NT2/D1 (cell line): Measurements from ENCODE around the gene MTMR1.

ENCODE experiments used
- YY1 ChIP-seq: IDR thresholded peaks from 2 replicates; pipeline ENCODE4 v1.6.1; 2011; ENCODE audit not compliant: insufficient read length, insufficient read depth
- ZNF274 ChIP-seq: IDR thresholded peaks from 2 replicates; pipeline ENCODE4 v1.6.1; 2011; ENCODE audit warnings: mild to moderate bottlenecking, low read depth, low read length

GRCh38 chrX:150683536-150684146 is 9.6 kb upstream of the MTMR1 start:
- no peak for TF ChIP-seq ZNF274
- no peak for TF ChIP-seq YY1
